ENCODE measurements around the gene SCG3.

DNA sequence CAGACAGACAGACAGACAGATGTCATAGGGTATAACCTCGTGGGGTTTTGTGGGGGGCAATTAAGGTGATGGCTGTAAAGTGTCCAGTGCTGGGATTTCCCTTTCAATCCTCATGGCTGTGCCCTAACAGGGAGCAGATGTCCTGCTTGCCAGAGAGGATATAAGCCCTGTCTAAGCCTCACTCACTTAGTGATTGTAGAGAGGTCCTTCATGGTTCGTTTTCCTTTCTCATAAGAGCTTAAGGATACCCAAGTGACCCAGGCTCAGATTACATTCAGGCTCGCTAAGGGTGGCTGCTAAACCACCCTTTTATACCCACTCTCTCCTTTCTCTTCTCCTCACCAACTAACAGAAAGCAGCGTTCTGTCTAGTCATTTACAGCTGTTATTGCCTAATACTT, 36.9 kb downstream of the SCG3 start:
- TF ChIP-seq CTCF (IDR thresholded peaks at IDR 0.05 in 4 of 5, conservative IDR thresholded peaks at IDR 0.05 in 1 of 5) (no peak), POLR2A (IDR thresholded peaks at IDR 0.05) (no peak)

Data from gastrocnemius medialis (tissue), 4 donors.